GM03348 (cell line): Measurements from ENCODE around the gene THAP5.
"Not testable (repeated sequence)": the region's sequence is repeated elsewhere in the genome, so short reads cannot be mapped to it uniquely, and the experiment has no call there.

ENCODE experiments used
- DNase-seq: peaks from one replicate; pipeline ENCODE4 v3.0.0; 2012; ENCODE audit warnings: low spot score

THAP5 gene

DNA sequence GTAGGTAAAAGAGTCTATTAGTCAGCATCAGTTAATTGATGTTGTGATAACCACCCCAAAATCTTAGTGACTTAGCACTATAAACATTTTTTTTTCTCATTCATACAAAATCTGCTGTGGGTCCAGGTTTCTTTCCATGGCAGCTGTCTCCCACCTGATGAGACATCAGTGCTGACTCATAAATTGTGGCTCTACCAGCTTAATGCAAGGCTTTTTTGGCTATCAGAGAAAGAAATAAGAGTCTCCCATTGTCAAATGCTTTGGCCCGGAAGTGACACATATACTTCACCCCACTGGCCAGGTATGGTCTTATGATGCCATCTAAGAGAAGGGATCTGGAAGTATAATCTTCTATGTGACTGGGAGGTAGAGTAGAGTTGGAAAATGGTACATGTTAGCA, 14.7 kb upstream of the THAP5 start:
- DNase-seq, result no peak

DNA sequence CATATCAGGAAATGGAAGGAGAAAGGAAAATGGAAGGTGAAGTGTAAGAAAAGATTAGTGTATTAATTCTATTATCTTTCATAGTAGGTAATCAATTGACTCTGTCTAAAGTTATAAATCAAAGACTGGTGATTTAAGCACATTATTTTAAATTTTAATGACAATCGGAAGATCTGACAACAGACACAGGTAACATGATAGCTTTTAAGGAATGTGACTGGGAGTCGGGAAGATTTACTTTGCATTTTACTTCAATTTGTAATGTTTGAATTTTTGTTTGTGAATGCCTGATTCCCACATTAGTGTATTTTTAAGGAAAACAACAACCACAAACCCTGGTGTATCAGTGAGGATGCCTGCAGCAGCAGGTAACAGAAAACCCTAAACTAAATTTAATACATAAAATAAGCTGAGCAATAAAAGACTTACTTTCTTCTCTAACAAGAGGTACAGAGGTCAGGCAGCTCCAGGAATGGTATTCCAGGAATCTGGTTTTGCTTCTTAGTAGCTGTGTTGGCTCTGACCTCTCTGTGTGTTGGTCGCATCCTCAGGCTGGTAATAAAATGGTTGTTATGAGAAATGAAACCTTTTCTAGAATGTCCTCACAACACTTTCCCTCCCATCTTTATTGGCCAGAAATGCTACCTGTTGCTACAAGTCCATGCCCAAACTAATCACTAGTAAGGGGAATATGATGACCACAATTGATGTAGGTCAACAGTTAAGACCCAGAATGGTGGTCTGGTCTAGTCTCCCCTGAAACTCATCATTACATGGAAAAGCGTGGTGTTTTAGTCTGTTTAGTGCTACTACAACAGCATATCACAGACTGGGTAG, 12.4 kb upstream of the THAP5 start:
- no peak for DNase-seq

GRCh38 chr7:108580298-108580697, 10.8 kb upstream of the THAP5 start:
- DNase-seq, result no peak

DNA sequence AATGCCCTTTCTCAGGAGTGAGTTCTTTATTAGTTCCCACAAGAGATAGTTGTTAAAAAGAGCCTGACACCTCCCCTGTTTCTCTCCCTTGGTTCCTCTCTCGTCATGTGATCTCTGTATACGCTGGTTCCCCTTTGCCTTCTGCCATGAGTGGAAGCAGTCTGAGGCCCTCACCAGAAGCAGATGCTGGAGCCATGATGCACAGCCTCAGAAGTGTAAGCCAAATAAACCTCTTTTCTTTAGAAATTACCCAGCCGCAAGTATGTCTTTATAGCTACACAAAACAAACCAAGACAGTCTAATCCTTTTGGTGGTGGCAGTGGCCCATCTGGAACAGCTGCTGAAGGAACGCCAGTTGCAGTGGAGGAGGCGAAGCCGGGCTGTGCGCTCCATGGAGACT, 9.4 kb upstream of the THAP5 start:
- no peak for DNase-seq

DNA sequence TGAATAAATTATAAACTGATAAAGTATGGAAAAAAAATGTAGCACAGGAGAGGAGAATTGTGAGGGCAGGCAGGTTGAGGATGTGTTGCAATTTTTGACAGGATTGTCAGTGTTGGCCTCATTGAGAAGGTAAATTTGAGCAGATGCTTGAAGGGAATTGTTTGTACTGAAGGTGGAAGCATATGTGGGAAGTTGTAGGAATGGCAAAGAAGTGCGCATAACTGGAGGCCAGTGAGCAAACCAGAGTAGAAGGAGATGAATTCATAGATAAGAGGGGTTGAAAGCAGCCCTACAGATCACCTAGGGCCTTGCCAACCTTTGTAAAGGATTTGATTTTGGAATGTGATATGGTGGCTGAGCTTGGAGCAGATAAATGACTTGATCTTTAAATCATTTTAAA, 6.6 kb upstream of the THAP5 start:
- DNase-seq, result no peak

- no peak for DNase-seq
Measured at GRCh38 chr7:108575156-108575555, 5.7 kb upstream of the THAP5 start.

DNA sequence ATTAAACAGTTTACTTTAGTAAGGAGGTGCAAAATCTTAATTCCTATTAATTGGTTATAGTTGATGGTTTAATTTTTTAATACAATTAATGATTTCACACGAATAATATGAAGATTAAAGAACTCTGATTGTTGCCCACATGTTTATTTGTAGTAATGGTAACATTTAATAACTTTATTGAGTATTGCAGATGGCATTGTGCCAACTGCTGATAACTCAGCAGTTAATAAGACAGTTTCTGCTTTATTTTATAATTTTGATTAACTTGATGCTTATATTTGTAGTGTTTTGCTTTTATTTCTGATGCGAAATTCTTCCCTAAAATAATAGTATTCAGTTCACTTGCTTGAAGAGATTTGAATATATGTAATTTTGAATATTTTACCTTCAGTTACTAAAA, 3.0 kb upstream of the THAP5 start:
- DNase-seq, result no peak

- peak; percentile 45 for DNase-seq
Measured at GRCh38 chr7:108570146-108570755, 745 bp upstream of the THAP5 start.

DNA sequence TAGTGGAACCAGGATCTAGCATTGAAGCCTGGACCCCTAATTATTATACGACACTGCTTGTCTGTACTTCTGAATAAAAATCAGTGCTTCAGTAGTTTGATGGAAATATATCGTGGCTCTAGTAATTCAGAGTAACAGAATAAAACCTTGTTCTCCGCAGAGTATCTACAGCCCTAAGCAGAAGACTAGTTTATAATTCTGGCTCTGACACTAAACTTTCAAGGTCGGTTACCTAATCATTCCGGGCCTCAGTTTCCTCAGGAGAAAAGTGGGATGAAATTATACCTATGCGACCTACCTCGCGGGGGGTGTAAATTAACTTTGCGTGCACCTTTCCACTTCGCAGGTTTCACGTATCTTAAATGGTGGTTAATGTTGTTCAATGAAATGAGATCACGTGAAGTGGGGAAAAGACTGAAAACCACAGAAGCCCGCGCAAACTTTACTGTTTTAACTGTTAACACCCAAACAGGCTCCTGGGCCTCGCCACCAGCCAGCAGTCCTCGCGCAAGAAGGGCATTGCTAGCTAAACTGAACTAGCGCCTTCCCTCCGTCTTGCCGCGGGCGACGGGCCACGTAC, 615 bp downstream of the THAP5 start:
- no peak for DNase-seq

GRCh38 chr7:108565987-108566386, 3.5 kb downstream of the THAP5 start:
- DNase-seq, result no peak

GRCh38 chr7:108561047-108561619, 8.4 kb downstream of the THAP5 start:
- peak; percentile 5 for DNase-seq

DNA sequence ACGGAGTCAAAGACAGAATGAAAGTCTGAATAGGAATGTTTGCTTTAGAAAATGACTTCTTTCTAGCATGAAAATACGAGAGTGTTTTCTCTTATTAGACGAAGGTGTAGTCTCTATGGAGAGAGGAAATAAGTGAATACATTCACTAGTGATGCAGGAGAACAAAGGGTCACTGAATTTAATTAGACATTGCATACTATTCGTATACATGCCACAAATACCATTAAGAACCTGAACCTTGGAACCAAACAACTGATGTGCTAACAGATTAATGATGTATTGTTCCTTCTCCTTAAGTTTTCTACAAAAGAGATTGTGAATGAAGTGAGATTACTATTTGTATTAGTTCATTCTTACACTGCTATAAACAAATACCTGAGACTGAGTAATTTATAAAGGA, 10.3 kb downstream of the THAP5 start:
- no peak for DNase-seq

- no peak for DNase-seq
Measured at GRCh38 chr7:108557617-108558016, 11.9 kb downstream of the THAP5 start.

GRCh38 chr7:108557191-108557590, 12.3 kb downstream of the THAP5 start:
- no peak for DNase-seq

GRCh38 chr7:108556665-108557064, 12.8 kb downstream of the THAP5 start:
- DNase-seq, result not testable (repeated sequence)

- DNase-seq, result not testable (repeated sequence)
Measured at GRCh38 chr7:108548141-108548896, 21.2 kb downstream of the THAP5 start.

DNA sequence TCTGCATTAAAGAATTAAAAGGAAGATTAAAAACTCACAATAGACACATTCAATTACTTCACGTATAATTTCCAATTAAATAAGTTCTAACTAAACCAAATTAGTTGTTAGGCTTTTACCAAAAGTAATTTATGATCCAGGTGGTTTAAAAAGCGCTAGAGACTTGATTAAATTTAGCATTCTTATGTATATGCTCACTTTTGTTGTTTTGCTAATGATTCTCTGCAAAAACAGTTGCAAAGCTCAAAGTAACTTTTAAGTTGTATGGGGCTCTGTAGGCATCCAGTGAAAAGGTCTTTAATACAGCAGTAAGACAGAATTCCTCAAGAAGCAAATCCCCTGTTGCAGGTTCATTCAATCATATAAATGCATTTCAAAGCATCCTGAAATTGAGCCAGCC, 28.0 kb downstream of the THAP5 start:
- DNase-seq, result no peak

DNA sequence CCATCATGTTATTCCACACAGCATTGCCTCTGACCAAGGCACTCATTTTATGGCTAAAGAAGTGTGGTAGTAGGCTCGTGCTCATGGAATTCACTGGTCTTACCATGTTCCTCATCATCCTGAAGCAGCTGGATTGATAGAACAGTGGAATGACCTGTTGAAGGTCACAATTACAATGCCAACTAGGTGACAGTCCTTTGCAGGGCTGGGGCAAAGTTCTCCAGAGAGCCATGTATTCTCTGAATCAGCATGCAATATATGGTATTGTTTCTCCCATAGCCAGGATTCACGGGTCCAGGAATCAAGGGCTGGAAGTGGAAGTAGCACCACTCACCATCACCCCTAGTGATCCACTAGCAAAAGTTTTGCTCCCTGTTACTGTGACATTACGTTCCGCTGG, 30.8 kb downstream of the THAP5 start:
- not testable (repeated sequence) for DNase-seq

- DNase-seq, result not testable (repeated sequence)
Measured at GRCh38 chr7:108538236-108538635, 31.3 kb downstream of the THAP5 start.

GRCh38 chr7:108537229-108537628, 32.3 kb downstream of the THAP5 start:
- DNase-seq, result no peak

GRCh38 chr7:108535744-108536143, 33.8 kb downstream of the THAP5 start:
- DNase-seq, result no peak

DNA sequence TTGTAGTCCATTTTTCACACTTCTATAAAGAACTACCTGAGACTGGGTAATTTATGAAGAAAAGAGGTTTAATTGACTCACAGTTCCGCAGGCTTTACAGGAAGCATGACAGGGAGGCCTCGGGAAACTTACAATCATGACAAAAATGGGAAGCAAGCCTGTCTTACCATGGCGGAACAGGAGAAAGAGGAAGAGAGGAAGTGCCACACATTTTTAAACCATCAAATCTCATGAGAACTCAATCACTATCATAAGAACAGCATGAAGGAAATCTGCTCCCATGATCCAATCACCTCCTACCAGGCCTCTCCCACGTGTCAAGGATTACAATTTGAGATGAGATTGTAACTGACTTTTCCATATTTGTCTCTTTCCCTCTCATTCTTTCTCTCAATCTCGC, 34.2 kb downstream of the THAP5 start:
- DNase-seq, result no peak
